IPS DF 4.7 (cell line): Measurements from ENCODE around the gene SNAPC3.

Source experiments
- DNase-seq: peaks from one replicate; pipeline ENCODE4 v3.0.0-alpha.2; 2013; ENCODE audit warnings: low spot score; ENCODE audit errors: extremely low read depth

SNAPC3 gene

DNA sequence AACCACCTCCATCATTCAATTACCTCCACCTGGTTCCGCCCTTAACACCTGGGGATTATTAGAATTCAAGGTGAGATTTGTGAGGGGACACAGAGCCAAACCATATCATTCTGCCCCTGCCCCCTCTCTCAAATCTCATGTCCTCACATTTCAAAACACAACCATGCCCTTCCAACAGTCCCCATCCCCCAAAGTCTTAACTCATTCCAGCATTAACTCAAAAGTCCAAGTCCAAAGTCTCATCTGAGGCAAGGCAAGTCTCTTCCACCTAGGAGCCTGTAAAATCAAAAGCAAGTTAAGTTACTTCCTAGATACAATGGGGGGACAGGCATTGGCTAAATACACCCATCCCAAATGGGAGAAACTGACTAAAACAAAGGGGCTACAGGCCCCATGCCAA is 69.3 kb downstream of the SNAPC3 start:
- DNase-seq = no peak

DNA sequence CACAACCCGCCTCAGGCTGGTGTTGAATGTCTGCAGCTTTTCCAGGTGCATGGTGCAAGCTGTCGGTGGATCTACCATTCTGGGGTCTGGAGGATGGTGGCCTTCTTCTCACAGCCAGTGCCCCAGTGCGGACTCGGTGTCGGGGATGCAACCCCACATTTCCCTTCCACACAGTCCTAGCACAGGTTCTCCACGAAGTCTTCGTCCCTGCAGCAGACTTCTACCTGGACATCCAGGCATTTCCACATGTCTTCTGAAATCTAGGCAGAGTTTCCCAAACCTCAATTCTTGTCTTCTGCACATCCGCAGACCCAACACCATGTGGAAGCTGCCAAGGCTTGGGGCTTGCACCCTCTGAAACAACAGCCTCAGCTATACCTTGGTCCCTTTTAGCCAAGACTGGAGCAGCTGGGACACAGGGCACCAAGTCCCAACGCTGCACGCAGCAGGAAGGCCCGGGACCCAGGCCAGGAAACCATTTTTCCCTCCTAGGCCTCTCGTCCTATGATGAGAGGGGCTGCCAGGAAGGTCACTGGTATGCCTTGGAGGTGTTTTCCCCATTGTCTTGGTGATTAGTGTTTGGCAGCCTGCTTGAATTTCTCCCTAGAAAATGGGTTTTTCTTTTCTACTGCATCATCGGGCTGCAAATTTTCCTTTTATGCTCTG is 69.9 kb downstream of the SNAPC3 start:
- no peak for DNase-seq

DNA sequence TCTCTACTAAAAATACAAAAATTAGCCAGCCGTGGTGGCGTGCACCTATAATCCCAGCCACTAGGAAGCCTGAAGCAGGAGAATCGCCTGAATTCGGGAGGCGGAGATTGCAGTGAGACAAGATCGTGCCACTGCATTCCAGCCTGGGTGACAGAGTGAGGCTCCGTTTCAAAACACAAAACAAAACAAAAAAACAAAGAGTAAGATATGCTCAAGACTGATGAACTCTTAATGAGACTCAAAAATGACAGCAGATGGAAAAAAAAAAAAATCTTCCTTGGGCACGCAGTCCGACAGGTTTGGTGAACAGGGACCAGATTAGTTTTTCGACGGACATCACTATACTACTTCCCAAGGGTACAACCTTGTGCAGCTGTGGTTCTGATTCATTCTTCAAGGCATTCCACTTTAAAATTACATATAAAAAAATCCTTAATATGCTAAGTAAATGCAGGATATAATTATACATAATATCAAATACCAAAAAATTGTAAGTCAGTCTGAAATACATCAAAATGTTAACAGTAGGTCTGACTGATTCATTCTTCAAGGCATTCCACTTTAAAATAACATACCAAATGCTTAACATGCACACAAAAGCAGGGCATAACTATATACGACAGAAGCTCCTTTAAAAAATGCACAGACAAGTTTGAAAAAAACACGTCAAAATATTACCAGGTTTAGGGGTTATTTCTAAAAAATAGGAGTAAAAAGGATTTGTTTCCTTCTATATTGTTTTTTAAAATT is 75.7 kb downstream of the SNAPC3 start:
- DNase-seq = no peak

DNA sequence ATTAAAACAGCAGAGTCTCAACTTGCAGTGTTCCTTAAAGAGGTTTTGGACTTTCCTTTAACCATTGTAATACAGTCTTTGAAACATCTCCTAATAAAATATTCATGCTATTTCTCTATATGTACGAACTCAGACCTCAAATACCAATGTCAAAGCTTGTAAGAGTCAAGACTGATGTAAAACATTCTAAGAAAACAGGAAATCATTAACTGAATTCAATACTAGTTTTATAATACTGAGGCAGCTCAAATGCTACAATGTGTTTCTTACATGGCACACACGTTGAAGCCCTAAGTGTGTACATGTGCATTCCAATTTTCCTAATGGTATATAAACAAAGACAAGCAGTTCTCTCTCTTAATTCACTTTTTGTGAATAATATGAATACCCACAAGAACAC is 76.5 kb downstream of the SNAPC3 start:
- DNase-seq = no peak

DNA sequence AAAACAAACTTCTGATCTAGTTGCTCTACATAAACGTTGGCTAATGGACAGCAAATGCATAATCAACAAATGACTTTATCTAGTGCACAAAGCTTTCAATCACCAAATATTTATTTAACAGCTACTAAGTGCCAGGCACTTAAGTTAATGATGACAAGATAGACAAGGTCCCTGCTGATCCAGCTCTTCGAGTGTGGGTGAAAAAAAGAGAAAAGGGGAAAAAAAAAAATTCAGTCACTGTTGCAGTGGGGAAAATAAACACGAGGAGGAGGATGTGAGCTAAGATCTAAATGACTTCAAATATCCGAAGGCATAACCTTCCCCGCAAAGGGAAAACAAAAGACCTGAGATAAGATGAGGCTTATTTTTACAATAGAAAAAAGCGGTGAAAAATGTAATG is 78.5 kb downstream of the SNAPC3 start:
- no peak for DNase-seq

DNA sequence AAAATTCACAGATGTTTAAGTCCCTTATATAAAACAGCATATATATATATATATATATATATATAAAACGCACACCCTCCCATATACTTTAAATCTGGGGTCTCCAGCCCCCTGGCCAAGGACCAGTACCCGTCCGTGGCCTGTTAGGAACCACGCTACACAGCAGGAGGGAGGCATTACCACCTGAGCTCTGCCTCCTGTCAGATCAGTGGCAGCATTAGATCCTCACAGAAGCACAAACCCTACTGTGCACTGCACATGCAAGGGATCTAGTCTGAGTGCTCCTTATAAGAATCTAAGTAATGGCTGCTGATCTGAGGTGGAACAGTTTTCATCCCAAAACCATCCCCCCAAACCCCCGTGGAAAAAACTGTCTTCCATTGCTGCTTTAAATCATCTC is 79.1 kb downstream of the SNAPC3 start:
- DNase-seq = no peak

DNA sequence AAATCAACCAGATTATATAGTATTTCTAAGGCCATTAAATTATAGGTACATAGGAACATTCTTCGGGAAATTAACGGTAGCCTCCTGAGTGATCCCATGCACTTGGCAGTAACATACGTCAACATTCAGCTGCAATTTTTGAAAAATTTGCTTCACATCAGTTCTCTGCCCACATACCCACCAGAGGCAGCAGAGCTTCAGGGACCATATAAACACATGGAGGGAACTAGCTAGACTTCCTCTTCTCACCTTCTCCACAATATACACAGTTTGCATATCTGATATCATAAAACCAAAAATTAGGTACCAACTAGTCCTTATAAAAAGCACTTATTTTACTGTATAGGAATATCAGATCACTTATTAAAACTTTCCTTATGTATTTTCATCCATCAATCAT is 83.2 kb downstream of the SNAPC3 start:
- DNase-seq = no peak

DNA sequence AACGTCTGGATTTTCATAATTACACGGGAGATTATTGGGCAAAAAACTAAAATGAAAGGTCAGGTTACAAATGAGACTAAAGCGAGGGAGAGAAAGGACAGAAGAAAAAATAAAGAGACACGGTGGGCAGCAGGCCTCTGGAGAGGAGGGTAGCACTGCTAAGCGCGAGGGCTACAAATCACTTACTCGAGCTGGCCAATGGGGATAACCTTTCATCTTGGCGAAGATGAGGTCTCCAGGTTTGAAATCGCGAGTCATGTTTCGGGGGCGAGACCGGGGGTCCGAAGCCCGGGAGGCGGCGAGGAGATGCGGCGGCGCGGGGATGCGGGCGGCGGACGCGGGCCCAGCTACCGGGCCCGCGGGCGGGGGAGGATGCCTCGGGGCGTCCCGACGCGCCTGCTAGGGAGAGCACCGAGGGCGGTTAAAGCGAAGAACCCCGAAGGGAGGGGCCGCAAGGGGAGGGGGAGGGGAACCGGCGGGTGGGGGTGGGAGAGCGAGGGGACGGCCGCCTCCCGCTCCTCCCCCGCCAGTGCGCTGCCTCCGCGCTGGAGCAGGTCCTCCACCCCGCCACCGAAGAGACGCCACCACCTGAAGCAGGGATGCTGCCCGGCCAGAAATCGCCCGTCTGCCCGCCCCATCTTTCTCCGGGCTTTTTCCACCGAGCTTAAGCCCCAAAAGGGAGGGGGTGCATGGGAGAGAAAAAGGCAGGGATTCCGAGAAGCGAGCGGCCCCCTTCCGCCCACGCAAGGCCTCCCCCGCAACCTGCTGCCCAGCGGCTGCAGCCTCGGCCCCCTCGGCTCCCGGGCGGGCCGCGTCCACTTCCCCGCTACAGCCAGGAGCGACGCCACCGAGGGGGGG is 87.5 kb downstream of the SNAPC3 start:
- DNase-seq = no peak

DNA sequence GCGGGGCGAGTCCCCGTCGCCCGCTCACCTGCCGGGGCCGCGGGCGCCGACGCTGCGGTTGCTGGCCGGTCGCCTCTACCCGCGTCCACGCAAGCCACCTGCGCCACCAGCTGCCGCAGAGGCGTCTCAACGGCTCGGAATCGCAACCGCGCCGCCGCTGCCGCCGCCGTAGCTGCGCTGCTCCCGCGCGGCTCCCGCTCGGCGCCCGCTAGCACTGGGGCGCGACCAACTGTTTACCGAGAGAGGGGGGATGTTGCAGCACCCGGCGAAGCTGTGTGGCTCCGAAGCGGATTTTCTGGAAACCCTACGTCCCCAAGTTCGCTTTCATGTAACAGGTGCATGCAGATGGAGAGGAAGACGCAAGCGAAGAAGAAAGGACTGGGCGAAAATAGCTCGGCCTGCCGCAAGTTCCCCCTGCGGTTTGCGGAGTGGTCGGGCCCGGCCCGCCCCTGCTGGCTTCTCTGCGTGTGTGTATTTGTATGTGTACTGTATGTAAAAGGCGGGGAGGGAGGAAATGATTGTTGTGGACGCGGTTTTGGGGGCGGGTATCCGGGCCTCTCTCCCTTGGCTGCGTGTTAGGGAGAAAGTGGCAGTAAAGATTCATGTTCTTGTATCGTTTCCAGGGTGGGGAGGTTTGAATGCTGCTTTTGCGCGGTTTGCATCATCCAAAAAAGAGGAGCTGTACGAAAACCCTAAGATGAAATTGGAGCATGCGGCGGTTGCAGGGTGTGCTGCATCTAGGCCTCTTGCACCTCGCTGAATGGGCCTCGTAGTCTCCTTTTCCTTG is 88.3 kb downstream of the SNAPC3 start, which contains the start of gene PSIP1:
PSIP1 (minus strand) TSS at position 182 of the 787 bp plus-strand sequence. CDS start 782 bp downstream, outside the sequence.
- no peak for DNase-seq
